ENCODE results near the gene IQUB.
"Not testable (repeated sequence)": the region's sequence is repeated elsewhere in the genome, so short reads cannot be mapped to it uniquely, and the experiment has no call there.

IQUB gene

DNA sequence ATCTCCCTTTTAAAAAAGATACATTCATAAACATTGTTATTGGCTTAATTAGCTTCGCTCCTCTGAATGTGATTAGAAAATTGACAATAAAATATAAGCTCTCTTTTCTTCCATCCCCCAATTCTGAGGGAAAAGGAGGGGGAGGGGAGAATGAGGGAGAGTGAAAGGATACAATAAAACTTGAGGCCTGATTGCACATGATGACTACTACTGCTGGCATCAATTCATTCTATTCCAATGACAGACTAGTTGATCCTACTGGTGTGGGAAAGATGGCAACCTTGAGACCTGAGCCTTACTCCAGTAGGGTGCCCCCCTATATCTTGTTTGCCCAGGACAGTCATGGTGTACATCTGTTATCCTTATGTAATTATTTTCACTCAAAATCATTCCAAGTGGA is 4.5 kb upstream of the IQUB start:
- DNase-seq, result no peak

GRCh38 chr7:123538189-123538714 is 3.9 kb upstream of the IQUB start:
- no peak for DNase-seq

DNA sequence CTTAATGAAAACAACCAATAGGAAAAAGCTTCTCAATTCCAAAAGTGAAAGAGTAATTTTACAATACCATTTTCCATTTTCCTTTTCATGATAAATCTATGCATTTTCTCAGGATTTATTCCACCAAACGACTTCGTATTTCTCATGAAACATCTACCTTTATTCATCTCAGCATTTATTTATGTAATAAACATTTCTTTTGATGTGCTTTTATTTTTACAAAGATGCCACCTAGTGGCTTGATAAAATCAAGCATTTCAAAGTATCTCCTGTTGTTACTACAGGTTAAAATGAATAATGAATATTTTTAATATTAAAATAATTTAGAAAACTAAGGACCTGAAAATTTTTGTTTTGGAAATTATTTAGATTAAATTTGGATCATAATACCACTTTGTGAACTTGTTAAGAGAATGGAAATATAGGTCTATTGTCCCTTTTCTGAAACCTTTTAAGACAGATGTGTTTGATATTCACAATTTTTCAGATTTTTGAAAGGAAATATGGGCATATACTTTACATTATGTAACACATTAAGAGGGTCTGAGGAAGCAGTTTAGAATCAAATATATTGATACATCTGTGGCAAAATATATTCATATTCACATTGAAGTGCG is 2.7 kb upstream of the IQUB start:
- no peak for DNase-seq

DNA sequence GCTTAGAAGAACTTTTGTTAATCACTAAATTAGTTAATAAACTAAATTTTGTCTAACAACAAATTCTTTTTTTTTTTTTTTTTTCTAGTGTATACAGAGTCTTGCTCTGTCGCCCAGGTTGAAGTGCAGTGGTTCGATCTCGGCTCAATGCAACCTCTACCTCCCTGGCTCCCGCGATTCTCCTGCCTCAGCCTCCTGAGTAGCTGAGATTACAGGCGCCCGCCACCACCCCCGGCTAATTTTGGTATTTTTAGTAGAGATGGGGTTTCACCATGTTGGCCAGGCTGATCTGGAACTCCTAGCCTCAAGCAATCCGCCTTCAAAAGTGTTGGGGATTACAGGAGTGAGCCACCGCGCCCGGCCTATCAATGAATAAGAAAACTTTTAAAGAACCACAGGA is 1.1 kb upstream of the IQUB start:
- DNase-seq, result no peak

GRCh38 chr7:123533929-123534382 is 439 bp downstream of the IQUB start:
- no peak for DNase-seq

- DNase-seq, result no peak
Measured at GRCh38 chr7:123533553-123533917, 860 bp downstream of the IQUB start.

DNA sequence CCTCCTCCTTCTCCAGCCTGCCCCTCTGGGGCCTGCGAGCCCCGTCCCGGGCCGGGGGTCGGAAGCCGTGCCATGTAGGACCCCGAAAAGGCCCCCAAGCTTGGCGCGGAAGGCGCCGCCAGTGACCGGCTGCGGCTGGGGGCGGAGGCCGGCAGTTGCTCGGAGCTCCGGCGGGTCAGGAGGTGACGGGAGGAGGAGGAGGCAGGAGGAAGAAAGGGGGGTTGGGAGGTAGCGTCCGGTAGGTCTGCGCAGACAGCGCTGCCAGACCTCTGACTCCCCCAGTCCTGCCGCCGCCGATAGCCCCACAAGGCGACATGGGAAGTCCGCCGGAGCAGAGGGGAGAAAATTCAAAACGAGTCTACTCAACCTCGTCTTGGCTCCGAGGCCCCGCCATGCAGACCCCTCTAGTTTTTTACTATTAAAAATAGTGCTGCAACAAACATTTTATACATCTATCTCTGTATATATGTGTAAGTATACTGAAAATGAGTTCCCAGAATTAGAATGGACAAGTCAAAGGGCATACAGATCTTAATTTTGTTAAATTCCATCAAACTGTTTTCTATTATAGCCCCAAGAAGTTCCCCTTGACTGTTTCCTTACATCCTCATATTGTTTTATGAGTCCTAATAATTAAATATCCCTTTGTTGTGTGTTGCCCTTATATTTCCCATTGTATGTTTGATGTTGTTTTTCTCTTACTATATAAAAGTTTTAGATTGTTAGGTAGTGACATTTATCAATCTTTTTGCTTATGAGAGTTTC is 1.4 kb downstream of the IQUB start:
- DNase-seq, result not testable (repeated sequence)

DNA sequence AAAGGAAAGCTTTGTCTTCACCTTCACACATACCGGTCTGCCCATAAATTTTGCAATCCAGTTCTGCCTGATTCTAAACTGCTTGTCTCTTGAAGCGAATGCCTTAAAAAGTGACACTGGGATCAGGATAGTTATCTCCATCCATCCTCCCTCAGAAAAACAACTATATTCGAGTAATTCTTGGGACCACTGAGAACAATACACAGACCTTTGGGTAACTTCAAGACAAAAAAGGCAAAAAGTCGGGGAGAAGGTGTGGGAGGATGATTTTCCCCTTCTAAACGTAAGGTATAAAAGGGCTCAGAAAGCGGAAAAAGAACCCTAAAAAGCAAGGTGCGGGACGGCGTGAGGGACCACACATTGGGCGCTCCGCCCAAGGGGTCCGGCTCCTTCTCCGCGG is 2.1 kb downstream of the IQUB start:
- not testable (repeated sequence) for DNase-seq

- not testable (repeated sequence) for DNase-seq
Measured at GRCh38 chr7:123530035-123530591, 4.3 kb downstream of the IQUB start.

GRCh38 chr7:123528265-123528664 is 6.1 kb downstream of the IQUB start:
- no peak for DNase-seq

DNA sequence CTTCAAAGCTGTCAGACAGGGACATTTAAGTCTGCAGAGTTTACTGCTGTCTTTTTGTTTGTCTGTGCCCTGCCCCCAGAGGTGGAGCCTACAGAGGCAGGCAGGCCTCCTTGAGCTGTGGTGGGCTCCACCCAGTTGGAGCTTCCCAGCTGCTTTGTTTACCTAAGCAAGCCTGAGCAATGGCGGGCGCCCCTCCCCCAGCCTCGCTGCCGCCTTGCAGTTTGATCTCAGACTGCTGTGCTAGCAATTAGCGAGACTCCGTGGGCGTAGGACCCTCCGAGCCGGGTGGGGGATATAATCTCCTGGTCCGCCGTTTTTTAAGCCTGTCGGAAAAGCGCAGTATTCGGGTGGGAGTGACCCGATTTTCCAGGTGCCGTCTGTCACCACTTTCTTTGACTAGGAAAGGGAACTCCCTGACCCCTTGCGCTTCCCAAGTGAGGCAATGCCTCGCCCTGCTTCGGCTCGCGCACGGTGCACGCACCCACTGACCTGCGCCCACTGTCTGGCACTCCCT is 6.6 kb downstream of the IQUB start:
- not testable (repeated sequence) for DNase-seq

DNA sequence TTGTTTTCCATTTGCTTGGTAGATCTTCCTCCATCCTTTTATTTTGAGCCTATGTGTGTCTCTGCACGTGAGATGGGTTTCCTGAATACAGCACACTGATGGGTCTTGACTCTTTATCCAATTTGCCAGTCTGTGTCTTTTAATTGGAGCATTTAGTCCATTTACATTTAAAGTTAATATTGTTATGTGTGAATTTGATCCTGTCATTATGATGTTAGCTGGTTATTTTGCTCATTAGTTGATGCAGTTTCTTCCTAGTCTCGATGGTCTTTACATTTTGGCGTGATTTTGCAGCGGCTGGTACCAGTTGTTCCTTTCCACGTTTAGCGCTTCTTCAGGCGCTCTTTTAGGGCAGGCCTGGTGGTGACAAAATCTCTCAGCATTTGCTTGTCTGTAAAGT is 7.9 kb downstream of the IQUB start:
- not testable (repeated sequence) for DNase-seq

GRCh38 chr7:123522066-123522465 is 12.3 kb downstream of the IQUB start:
- DNase-seq, result no peak

GRCh38 chr7:123505221-123505620 is 29.2 kb downstream of the IQUB start:
- DNase-seq, result no peak

GRCh38 chr7:123502201-123502600 is 32.2 kb downstream of the IQUB start:
- no peak for DNase-seq

DNA sequence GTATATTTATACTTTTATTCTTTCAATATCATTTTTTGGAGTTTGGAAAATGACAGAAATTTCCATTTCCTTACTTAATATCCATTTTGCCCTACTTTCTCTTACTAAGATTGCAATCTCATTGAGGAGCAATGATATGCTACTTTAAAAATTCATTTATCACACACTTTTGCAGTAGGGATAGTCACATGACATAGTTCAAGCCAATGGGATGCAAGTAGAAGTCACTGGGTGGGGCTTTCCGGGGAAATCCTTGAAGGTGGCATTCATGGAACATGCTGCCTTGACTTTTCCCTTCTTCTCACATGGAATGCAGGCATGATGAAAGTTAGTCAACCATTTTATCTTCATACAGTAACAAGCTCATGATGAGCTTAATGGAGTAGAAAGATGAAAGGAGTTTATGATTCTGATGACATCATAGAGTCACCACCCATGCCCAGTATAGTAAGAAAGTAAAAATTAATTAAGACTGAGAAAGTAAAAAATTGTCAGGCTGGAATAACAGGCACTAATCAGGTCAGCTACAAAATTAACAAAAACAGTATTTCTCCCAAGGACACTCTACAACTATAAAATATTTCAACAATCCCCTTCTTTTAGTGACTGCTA is 33.4 kb downstream of the IQUB start:
- DNase-seq, result no peak

DNA sequence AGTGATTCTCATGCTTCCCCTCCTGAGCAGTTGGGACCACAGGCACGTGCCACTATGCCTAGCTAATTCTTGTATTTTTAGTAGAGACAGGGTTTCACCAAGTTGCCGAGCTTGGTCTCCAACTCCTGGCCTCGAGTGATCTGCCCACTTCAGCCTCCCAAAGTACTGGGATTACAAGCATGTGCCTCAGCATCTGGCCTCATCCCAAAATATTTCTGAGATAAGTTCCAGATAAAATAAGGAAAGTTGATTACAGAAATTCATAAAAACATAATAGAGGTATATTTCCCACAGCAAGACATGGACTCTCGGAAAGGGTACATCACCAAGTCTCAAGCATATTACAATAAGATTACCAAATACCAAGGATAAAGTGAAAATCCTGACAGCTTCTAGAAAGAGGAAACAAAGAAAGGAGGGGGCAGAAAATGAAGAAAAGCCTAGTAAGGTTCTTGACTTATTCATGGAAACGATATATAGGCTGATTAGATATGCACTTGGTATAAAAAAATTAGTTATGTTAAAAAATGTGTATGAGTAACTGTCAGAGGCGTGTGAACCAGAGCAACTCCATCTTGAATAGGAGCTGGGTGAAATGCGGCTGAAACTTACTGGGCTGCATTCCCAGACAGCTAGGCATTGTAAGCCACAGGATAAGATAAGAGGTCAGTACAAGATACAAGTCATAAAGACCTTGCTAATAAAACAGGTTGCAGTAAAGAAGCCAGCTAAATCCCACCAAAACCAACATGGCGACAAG is 35.0 kb downstream of the IQUB start:
- DNase-seq, result no peak

DNA sequence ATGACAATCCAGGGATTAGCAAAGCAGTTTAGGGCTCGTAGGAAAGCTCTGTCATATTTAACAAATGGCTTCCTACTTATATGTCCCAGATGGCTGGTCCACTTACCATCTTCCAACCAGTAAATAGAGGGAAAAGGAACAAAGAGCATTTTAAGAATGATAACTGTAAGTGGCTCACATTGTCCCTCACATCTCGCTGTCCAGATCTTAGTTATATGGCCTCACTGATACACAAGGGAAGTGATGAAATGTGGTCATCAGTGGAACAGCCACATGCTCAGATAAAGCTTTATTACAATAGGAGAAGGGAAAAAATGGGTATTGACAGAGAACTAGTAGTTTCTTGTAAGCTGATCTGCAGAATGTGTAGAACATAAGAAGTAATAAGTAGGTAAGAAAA is 35.8 kb downstream of the IQUB start:
- no peak for DNase-seq

- DNase-seq, result no peak
Measured at GRCh38 chr7:123498031-123498430, 36.4 kb downstream of the IQUB start.

- no peak for DNase-seq
Measured at GRCh38 chr7:123494193-123494796, 40.1 kb downstream of the IQUB start.

GRCh38 chr7:123492485-123492884 is 41.9 kb downstream of the IQUB start:
- no peak for DNase-seq

- DNase-seq, result no peak
Measured at GRCh38 chr7:123485721-123486120, 48.7 kb downstream of the IQUB start.
